ENCODE measurements around the gene POLD1.
"Not testable (repeated sequence)": the region's sequence is repeated elsewhere in the genome, so short reads cannot be mapped to it uniquely, and the experiment has no call there.

Gene POLD1

DNA sequence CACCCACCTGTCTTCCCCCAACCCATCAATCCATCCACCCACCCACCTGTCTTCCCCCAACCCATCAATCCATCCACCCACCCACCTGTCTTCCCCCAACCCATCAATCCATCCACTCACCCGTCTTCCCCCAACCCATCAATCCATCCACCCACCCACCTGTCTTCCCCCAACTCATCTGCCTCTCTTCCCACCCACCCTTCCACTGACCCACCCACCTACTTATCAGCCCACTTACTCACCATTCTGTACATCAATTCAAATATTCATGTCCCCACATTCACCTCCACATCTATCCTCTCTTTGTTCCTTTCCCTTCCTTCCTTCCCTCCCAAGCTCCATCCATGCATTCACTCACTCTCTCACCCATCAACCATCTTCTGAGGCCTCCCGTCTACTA, 55.0 kb downstream of the POLD1 start:
- DNase-seq = not testable (repeated sequence)

DNA sequence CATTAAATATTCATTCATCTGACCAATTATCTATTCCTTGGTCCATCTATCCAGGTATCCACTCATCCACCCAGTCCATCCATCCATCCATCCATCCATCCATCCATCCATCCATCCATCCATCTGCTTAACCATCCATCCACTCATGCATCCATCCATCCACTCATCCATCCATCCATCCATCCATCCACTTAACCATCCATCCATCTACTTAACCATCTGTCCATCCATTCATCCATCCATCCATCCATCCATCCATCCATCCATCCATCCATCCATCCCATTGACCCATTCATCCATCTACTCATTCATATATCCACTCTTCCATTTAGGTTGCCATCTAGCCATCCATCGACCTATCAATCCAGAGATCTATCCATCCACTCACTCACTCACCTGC, 59.9 kb downstream of the POLD1 start:
- no peak for DNase-seq

DNA sequence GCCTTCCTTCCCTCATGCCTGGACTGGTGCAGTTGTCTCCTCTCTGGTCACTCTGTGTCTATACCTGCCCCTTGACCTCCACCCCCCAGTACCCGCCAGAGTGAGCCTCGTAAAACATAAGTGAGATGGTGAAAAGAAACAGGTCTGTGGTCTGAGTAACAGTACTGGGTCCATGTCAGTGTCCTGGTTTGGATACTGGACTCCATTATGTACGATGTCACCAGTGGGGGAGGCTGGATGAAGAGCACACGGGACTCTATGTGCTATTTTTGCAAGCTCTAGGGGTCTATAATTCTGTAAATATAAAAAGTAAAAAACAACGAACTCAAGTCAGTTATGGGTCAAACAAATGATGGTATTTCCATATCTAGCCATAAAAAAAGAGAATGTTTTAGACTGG, 62.9 kb downstream of the POLD1 start:
- DNase-seq = no peak

- no peak for DNase-seq
Measured at GRCh38 chr19:50447750-50448149, 63.6 kb downstream of the POLD1 start.

DNA sequence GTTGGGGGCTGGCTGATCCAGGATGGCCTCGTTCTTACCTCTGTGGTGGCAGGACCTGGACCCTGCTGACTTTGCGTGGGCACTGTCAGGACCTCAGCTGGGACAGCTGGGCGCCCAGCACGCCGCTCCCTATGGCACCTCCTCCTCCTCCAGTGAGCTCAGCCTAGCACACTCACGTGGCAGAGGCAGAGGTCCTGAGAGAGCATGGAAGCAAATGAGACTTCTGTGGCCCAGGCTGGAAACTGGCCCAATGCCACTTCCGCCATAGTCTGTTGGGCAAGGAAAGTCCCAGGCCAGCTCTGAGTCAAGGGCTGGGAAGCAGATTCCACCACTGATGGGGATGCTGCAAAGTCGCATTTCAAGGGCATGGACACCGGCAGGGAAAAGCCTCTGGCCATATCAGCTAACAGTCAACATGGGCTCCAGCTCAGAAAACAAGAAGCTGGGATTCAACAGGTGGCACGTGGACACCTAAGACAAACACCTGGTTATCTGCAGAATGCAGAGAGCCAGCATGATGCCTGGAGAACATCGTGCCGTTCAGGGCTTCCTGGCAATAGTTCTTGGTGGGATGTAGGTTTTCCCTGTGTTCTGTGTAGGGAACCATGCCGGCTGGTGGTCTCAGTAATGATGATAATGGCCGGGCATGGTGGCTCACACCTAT, 65.2 kb downstream of the POLD1 start:
- DNase-seq = no peak

DNA sequence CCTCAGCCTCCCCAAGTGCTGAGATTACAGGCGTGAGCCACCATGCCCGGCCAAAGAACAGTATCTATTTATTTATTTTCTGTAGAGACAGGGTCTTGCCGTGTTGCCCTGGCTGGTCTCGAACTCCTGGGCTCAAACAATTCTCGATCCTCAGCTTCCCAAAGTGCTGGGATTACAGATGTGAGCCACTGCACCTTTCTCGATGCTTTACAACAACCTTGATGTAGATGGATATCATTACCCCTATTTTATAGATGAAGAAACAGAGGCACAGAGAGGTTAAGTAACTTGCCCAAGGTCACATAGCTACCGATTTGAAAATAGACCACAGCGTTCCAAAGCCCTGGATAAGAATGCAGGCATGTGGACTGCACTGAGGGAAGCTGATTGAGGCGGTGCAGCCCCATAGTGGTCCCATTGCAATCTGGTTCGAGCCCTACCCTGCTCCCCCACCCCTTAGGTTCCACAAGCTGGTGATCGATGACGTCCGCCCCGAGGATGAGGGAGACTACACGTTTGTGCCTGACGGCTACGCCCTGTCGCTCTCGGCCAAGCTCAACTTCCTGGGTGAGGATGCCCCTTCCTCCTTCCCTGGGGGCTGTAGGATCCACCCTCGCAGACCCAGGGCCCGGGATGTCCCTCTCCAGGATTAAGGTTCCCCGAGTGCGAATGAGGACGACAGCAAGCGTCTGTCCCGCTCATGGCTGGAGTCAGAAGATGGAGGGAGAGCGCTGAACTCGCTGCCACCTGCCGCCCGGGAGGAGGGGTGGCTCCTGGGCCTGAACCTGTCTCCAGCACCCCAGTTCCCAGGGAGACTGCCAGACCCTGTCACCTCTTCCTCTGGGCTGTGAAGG, 66.4 kb downstream of the POLD1 start:
- no peak for DNase-seq

DNA sequence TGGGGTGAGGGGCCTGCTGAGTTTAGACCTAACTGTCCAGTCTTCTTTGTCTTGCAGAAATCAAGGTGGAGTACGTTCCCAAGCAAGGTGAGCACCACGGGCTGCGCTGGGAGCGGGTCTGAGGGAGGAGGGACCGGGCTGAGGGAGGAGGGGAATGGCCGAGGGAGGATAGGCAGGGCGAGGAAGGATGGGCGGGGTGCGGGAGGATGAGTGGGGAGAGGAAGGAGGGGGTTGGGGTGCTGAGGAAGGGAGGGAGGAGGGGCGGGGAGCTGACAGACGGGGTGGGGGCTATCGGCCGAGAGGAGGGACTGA, 67.0 kb downstream of the POLD1 start:
- no peak for DNase-seq

GRCh38 chr19:50453243-50453642, 69.1 kb downstream of the POLD1 start:
- DNase-seq = no peak

DNA sequence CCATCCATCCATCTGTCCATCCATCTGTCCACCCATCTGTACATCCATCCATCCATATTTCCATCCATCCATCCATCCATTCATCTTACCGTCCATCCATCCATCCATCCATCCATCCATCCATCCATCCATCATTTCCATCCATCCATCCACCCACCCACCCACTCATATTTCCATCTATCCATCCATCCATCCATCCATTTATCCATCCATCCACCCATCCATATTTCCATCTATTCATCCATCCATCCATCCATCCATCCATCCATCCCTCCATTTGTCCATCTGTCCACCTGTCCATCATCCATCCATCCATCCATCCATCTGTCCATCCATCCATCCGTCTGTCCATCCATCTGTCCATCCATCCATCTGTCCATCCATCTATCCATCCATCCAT, 71.8 kb downstream of the POLD1 start:
- no peak for DNase-seq

GRCh38 chr19:50457300-50457699, 73.2 kb downstream of the POLD1 start:
- DNase-seq = no peak

DNA sequence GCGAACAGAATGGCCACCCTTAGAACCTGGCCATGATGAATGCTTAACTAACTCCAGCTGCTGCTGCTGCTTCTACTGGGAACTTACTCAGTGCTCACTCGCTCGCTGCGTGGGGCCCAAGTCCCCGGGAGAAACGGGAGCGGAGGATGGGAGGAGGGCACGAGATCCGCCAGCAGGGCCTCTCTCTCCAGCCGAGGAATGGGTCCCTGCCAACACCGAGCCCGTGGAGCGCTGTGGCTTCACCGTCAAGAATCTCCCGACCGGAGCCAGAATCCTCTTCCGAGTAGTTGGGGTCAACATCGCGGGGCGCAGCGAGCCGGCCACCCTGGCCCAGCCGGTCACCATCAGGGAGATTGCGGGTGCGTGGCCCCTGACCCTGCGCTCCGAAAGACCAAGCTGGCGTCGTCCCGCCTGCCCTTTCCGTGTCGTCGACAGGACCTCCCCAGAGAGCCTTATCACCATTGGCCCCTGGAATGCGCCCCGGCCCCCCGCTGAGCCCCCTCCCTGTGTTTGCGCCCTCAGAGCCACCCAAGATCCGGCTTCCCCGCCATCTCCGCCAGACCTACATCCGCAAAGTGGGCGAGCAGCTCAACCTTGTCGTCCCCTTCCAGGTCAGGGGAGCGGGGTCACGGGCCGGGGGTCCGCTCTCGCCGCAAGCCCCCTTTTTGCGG, 74.4 kb downstream of the POLD1 start:
- peak; percentile 9 for DNase-seq

DNA sequence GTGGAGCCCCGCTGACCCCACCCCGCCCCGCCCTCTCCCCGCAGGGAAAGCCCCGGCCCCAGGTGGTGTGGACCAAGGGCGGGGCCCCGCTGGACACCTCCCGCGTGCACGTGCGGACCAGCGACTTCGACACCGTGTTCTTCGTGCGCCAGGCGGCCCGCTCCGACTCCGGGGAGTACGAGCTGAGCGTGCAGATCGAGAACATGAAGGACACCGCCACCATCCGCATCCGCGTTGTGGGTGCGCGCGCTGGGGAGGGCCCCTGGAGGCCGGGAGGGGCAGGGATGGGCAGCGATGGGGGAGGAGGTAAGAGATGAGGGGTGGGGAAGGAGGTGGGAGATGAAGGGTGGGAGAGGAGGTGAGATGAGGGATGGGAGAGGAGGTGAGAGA, 74.9 kb downstream of the POLD1 start:
- DNase-seq = no peak

GRCh38 chr19:50459638-50460037, 75.5 kb downstream of the POLD1 start:
- no peak for DNase-seq

GRCh38 chr19:50460161-50460765, 76.1 kb downstream of the POLD1 start:
- DNase-seq = peak; percentile 25

DNA sequence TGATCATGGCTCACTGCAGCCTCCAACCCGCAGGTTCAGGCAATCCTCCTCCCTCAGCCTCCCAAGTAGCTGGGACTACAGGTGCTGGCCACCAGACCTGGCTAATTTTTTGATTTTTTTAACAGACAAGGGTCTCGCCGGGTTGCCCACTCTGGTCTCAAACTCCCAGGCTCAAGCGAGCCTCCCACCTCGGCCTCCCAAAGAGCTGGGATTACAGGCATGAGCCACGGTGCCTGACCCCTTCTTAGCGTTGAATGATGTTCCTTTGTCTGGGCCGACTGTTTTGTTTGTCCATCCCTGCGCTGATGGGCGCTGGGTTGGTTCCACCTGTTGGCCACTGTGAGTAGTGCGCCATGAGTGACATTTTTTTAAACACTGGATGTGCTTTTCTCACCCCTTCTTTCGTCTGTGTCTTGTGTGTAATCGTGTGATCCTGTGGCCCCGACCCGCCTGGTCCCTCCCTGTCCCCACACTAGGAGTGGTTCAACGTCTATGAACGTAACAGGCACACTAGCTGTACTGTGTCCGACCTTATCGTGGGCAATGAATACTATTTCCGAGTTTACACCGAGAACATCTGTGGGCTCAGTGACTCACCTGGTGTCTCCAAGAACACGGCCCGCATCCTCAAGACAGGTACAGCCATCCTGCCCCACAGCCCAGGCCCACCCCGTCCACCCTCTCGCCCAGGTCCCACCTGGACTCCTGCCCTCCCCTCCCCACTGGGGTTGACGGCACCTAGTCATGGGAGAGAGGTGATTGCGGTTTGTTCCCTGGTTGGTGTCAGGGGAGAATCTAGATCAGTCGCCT, 77.1 kb downstream of the POLD1 start:
- DNase-seq = peak; percentile 60

GRCh38 chr19:50462970-50463369, 78.8 kb downstream of the POLD1 start:
- no peak for DNase-seq

- DNase-seq = no peak
Measured at GRCh38 chr19:50464348-50464747, 80.2 kb downstream of the POLD1 start.

DNA sequence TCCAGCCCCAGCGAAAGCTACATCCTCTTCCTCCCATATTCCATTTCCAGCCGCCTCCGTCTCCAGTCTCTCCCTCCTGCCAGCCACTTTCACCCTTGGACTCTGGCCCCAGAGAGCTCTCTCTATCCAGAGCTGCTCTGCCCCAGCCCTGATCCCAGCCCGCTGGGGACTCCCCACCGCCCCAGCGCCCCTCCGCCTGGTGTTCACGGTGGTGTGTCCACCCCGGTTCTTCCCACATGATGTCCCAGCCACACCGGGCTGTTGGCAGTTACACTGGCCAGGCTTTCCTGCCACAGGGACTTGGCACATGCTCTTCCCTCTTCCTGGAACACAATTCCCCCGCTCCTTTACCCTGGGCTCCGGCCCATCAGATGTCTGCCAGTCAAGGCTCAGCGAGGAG, 80.9 kb downstream of the POLD1 start:
- DNase-seq = no peak

DNA sequence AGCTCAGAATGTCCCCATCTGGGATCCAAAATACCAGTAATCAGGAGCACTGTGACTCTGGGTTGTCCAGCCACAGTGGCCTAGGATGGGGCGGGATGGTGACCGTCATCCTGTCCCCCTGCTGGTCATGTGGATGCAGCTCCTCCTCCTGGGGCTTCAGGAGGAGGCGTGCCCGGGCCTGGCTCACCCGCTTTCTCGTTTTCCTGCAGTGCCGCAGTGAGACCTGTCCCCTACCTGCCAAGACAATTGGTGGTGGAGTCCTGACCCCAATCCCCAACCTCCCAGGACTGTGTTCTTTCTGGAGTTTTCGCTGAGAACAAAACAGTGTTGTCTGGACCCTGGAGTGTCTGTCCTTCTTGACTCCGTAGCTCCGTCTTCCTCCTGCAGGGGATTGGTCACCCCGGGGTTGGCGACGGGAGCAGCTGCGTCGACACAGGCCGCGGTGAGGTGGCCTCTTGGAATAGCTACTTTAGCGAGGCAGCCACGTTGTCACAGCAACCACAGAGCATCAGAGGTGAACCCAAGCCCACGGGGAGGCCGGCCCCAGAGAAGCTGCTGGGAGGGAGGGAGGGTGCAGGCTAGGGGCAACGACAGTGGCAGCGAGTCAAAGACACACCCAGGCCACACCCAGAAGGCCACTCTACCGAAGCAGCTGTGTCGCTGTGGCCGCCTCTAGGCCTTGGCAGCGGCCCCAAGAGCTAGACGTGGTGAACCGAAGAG, 82.0 kb downstream of the POLD1 start:
- peak; percentile 13 for DNase-seq

GRCh38 chr19:50466706-50467039, 82.5 kb downstream of the POLD1 start:
- no peak for DNase-seq

- DNase-seq = no peak
Measured at GRCh38 chr19:50467566-50467965, 83.4 kb downstream of the POLD1 start.
